ENCODE results near the gene ZNF234.
"Not testable (repeated sequence)": the region's sequence is repeated elsewhere in the genome, so short reads cannot be mapped to it uniquely, and the experiment has no call there.

ZNF234 gene

DNA sequence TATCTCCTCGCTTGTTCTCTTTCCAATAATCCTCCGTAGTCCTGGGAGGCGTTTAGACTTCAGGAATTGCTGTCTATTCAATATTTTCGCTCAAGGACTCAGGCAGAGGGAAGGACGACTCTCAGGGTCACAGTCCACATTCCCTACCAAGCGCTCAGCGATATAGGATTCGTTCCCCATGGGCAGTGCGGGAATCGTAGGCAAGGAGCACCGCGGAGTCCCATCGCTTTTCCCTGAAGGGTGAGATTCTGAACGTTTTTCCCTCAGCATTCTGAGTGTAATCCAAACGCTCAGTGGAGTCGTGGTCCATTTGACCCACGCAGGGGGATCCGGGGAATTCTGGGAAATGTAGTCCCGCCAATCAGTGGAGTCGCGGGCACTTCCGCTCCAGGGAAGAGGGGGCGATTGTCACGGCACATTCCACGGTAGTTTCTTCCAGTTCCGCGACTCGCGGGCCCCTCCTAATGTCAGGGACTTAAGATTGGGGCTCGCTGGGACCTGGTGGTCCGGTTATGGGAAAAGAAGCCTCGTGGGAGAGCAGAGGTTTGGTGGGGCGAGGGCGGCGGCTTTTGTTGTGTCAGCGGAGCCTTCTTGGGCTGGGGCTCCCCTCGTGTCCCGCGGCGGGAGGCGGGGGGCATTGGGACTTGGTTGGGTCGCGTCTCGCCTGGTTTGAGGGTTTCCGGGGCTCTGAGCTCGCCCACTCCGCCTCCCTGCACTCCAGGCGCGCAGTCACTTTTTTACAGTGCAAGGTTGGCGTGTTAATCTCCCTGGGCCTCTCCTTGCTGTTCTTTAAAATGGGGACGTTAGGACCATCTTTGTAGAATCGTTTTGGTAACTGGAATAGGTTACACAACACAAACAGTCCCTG is at the start of gene ZNF234:
ZNF234 (plus strand) TSS at position 364 of the 868 bp plus-strand sequence. CDS start 3,079 bp downstream, outside the sequence.
- peak; percentile 70 to 82 for DNase-seq

DNA sequence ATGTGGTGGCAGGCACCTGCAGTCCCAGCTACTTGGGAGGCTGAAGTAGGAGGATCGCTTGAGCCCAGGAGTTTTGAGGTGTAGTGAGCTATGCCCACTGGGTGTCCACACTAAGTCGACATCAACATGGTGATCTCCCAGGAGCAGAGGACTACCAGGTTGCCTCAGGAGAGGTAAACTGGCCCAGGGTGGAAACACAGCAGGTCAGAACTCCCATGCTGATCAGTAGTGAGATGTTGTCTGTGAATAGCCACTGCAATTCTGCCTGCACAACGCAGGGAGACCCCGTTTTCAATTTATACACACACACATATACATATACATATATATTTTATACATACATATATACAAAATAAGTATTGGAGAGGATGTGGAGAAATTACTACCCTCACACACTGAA is 49.2 kb upstream of the ZNF234 start:
- DNase-seq, result no peak

DNA sequence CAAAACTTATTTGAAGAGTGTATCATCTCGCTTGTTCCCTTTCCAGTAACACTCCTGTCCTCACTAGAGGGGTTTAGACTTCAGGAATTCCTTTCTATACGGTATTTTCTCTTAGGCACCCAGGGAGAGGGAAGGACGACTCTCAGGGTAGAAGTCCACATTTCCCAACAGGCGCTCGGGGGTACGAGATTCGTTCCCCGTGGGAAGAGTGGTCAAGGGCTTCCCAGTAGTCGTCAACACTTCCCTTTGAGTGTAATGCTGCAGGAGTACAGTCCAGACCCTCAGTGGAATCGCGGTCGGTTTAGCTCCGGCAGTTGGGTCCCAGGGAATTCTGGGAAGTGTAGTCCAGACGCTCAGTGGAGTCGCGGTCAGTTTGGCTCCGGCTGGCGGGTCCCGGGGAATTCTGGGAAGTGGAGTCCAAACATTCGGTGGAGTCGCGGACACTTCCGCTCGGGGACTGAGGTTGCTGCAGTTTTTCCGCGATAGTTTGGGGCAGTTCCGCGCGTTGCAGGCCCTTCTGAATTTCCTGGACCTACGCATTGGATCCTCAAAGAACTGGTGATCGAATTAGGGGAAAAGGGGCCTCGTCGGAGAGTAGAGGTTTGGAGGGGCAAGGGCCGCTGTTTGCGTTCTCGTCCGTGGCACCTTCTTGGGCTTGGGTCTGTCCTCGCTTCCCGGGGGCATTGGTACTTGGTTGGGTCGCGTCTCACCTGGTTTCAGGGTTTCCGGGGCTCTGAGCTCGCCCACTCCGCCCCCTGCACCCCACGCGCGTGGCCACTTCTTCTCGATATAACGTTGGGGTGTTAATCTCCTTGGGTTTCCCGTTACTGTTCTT is 47.2 kb upstream of the ZNF234 start, which contains the start of gene ZNF224:
ZNF224 (plus strand) TSS at position 431 of the 835 bp plus-strand sequence. CDS start 3,513 bp downstream, outside the sequence.
- peak; percentile 86 to 90 for DNase-seq

DNA sequence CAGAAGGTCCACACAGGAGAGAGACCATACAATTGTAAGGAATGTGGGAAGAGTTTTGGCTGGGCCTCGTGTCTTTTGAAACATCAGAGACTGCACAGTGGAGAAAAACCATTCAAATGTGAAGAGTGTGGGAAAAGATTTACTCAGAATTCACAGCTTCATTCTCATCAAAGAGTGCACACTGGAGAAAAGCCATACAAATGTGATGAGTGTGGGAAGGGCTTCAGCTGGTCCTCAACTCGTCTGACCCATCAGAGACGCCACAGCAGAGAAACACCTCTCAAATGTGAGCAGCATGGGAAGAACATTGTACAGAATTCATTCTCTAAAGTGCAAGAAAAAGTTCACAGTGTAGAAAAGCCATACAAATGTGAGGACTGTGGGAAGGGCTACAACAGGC is 33.6 kb upstream of the ZNF234 start:
- DNase-seq, result no peak

DNA sequence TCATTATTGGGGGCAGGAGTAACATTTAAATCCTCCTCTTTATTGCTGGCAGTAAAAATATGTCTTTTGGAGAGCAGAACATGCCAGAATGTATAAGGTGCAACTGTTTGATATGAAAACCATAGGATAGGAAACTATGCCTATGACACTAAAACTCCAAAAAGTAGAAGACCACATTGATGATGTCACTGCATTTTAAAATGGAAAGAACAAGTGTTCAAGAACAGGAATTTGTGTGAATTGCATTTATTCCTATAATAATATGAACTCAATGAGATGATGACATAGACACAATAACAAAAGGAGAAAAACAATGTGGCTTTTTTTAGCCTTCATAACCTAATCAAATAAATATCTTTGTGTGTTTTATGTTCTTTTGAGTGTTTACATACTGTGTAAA is 31.9 kb upstream of the ZNF234 start:
- no peak for DNase-seq

DNA sequence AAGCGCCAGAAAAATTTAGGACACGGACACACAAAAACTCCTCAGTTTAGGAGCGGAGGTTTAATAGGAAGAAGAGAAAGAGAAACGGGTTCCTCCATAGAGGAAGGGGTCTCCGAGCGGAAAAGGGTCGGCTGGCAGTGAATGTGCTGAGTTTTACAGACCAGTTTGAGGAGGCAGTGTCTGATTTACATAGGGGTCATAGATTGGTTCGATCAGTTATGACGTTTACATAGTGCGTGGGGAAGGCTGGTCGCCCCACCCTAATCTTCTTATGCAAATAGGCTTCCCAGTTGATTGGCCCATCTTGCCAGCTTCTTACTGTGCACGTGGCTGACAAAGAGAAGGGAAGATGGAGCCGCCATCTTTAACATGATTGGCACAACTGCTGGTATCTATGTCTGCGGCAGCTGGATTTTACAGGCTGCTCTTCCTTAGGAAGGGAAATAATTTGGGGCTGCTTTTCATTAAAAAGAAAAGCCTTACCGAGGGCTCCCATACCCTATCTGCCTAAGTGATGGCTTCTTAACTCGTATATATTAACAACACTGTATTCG is 29.4 kb upstream of the ZNF234 start:
- no peak for DNase-seq

DNA sequence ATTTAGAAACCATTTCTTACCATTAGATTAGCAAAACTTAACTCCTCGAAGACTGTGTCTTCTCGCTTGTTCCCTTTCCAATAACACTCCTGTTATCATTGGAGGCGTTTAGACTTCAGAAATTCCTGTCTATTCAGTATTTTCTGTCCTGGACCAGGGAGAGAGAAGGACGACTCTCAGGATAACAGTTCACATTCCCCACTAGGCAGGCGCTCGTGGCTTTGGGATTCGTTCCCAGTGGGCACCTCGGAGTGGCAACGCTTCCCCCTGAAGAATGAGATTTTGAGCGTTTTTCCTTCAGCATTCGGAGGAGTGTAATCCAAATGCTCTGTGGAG is 28.6 kb upstream of the ZNF234 start:
- DNase-seq, result no peak

DNA sequence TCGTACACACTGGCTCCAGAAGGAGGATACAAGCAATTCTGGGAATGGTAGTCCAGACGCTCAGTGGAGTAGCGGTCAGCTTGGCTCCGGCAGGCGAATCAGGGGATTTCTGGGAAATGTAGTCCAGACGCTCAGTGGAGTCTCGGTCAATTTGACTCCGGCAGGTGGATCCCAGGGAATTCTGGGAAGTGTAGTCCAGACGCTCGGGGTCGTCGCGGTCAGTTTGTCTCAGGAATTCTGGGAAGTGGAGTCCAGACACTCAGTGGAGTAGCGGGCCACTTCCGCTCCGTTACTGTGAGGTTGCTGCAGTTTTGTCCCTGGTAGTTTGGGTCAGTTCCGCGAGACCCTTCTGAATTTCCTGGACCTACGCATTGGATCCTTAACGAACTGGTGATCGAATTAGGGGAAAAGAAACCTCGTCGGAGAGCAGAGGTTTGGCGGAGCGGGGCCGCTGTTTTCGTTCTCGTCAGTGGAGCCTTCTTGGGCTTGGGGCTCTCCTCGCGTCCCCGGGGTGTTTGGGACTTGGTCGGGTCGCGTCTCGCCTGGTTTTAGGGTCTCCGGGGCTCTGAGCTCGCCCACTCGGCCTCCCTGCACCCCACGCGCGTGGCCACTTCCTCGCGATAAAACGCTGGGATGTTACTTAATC is 28.1 kb upstream of the ZNF234 start, which contains the start of gene ZNF225:
ZNF225 (plus strand) TSS at position 262 of the 646 bp plus-strand sequence. CDS start 2,429 bp downstream, outside the sequence.
- DNase-seq, result peak; percentile 92 to 95

DNA sequence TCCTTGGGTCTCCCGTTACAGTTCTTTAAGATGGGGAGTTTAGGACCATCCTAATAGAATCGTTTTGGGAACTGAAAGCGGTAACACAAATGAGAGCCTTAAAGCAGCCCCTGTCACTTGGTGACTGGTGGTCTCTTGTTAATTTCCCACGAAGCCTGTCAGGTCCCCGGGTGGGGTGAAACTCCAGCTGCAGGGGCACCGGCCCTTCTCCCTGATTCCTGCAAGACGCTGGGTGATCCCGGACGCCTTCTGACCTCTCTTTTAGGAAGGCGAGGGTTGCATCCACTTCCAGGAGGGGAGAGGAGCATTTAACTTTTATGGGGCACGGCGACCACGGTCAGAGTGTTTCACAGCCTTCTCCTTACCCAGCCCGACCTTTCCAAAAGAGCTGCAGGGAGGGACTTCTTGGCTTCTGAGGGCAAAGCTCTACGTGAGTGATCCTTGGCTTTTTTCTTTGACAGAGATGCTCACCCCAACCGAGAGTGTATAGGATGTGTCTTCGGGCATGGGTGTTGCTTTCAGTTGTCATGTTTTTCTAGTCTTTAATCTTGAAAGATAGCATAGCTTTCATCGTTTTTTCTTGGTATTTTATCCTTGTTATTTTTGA is 27.5 kb upstream of the ZNF234 start:
- DNase-seq, result no peak

DNA sequence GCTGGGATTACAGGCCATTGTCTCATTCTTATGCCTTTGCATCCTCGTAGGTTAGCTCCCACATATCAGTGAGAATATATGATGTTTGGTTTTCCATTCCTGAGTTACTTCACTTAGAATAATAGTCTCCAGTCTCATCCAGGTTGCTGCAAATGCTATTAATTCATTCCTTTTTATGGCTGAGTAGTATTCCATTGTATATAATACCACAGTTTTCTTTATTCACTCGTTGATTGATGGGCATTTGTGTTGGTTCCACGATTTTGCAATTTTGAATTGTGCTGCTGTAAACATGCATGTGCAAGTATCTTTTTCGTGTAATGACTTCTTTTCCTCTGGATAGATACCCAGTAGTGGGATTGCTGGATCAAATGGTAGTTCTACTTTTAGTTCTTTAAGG is 20.2 kb upstream of the ZNF234 start:
- DNase-seq, result not testable (repeated sequence)

DNA sequence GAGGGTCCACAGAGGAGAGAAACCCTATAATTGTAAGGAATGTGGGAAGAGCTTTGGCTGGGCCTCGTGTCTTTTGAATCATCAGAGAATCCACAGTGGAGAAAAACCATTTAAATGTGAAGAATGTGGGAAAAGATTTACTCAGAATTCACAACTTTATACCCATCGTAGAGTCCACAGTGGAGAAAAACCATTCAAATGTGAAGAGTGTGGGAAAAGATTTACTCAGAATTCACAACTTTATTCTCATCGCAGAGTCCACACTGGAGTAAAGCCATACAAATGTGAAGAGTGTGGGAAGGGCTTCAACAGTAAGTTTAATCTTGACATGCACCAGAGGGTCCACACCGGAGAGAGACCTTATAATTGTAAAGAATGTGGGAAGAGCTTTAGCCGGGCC is 9.4 kb upstream of the ZNF234 start:
- DNase-seq, result no peak

DNA sequence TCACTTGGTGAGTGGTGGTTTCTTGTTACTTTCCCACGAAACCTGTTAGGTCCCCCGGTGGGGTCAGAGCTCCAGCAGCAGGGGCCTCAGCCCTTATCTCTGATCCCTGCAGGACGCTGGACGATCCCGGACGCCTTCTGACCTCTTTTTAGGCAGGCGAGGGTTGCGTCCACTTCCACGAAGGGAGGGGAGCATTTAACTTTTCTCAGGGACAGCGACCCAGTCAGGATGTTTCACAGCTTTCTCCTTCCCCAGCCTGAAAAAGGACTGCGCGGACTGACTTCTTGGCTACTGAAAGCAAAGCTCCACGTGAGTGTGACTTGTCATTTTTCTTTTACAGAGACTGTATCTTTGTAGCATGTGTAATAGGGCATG is 692 bp downstream of the ZNF234 start:
- peak in 1 of 2 donors; percentile 4 for DNase-seq

DNA sequence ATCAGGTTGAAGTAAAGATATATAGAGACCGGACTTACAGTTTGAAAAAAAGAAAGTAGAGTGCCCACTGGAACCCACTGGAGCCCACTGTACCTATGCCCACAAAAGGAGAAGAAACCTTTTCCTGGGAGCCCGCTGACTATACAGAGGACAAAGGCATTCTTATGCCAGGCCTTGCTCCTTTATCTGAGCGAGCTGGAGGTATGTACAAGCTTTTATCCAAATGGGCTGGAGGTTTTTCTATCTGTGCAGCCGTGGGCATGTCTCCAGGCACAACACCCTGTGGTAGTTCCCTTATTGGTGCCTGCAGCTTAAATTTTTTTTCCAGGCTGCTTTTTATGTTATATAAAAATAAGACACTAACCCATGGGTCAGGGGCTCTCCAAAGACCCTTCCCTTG is 8.4 kb downstream of the ZNF234 start:
- DNase-seq, result no peak

DNA sequence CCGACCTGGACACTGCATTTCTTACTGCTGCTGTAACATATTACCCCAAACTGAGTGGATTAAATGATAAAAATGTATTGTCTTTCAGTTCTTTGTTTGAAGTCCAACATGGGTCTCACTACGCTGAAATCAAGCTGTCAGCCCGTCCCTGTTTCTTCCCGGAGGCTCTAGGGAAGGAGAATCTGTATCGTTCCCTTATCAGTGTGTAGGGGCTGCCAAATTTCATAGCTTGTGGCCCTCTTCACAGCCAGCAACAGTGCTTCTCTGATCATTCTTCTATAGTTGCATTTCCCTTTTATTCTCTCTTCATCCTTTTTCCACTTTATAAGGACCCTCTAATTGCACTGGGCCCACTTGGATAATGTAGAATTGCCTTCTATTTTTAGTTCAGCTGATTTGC is 10.1 kb downstream of the ZNF234 start:
- DNase-seq, result no peak

DNA sequence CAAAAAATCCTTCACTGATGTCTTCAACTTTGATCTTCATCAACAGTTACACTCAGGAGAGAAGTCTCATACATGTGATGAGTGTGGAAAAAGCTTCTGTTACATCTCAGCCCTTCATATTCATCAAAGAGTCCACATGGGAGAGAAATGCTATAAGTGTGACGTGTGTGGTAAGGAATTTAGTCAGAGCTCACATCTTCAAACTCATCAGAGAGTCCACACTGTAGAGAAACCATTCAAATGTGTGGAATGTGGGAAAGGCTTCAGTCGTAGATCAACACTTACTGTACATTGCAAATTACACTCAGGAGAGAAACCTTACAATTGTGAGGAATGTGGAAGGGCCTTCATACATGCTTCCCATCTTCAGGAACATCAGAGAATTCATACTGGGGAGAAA is 15.1 kb downstream of the ZNF234 start:
- no peak for DNase-seq

DNA sequence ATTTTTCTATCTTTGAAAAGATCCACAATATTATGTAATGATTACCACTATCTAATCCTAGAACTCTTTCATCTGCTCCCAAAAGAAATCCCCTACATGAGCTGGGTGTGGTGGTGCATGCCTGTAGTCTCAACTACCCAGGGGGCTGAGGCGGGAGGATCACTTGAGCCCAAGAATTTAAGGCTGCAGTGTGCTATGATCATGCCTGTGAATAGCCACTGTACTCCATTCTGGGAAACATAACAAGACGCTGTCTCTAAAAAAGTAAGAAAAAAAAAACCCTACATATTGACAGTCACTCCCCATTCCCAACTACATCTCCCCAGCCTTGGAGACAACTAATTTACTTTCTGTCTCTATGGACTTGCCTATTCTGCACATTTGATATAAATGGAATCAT is 22.4 kb downstream of the ZNF234 start:
- no peak for DNase-seq

DNA sequence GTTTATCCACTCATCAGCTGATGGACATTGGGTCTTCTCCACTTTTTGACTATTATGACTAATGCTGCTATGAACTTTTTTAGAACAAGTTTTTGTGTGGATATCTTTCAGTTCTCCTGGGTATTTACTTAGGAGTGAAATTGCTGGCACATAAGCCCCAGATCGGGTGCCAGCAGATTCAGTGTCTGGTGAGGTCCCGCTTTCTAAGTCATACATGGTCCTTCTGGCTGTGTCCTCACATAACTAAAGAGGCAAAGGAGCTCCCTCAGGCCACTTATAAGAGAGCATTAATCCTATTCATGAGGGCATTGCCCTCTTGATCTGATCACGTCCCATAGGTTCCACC is 22.9 kb downstream of the ZNF234 start:
- DNase-seq, result no peak

DNA sequence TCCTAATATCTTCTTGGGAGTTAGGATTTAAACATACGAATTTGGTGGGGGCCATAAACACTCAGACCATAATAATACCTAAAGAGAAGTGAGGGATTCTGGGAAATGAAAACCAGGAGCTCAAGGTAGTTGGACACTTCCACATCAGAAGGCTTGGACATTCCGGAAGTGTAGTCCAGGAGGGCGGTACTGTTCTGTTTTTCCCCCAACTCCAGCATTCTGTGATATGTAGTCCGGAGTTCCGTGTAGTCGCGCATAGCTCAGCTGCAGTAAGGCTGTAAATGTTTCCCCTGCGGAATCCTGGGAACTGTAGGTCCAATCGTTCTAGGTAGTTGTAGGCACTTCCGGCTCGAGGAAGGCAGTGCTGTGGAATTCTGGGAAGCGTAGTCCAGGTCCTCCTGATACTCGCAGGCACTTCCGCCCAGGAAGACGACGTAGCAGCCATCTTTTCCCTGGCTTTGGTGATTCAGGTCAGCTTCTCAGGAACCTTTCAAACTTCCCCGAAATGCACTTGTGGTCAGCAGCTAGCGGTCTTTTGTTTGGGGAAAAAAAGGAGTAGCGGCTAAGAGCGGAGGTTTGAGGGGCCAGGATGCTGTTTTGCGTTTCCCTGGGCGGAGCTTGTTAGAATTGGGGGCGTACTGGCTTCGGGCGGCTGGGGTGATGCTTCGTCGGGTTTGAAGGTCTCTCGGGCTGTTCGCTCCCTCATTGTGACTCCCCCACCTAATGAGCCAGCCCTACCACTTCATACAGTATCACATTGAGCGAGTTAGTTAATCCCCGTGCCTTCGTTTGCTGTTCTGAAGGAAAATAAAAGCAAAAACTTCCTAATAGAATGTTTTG is 23.5 kb downstream of the ZNF234 start, which contains the start of gene ZNF226:
ZNF226 (plus strand) TSS at position 428 of the 840 bp plus-strand sequence. CDS start 4,981 bp downstream, outside the sequence.
- DNase-seq, result peak; percentile 88 to 90

DNA sequence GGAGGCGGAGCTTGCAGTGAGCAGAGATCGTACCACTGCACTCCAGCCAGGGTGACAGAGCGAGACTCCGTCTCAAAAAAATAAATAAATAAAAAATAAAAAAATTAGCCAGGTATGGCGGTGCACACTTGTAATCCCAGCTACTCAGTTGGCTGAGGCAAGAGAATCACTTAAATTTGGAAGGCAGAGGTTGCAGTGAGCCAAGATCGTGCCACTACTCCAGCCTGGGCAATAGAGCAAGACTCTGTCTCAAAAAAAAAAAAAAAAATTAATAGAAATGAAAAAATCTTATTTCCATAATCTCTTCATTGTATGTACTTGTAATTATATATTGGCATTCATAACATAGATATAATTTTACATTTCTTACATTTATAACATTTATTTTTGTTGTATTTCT is 29.3 kb downstream of the ZNF234 start:
- not testable (repeated sequence) for DNase-seq

DNA sequence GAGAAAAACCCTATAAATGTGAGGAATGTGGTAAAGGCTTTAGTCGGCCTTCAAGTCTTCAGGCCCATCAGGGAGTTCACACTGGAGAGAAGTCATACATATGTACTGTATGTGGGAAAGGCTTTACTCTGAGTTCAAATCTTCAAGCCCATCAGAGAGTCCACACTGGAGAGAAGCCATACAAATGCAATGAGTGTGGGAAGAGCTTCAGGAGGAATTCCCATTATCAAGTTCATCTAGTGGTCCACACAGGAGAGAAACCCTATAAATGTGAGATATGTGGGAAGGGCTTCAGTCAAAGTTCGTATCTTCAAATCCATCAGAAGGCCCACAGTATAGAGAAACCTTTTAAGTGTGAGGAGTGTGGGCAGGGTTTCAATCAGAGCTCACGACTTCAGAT is 35.2 kb downstream of the ZNF234 start:
- no peak for DNase-seq

DNA sequence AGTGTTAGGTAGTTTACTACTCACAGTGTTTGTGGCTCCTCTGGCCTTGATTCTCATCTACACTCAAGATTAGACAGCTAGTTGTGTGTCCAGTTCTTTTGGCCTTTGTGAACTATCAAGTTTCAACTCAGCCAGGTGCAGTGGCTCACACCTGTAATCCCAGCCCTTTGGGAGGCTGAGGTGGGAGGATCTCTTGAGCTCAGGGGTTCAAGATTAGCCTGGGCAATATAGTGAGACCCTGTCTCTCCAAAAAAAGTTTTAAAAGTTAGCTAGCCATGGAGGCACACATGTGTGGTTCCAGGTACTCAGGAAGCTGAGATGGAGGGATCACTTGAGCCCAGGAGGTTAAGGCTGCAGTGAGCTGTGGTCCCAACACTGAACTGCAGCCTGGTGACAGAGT is 39.6 kb downstream of the ZNF234 start:
- DNase-seq, result no peak

DNA sequence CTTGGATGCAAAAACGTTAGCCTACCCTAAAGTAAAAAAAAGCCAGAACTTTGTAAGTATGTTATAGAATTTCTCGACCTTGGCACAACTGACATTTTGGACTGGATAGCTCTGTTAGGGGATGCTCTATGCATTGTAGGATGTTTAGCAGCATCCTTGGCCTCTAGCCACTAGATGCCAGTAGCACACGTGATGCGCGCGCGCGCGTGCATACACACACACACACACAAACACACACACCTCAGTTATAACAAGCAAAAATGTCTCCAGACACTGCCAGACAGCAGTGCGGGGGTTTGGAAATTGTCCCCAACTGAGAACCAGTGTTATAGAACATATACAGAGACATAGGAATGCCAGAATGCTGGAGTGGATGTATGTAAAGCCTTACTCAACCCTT is 40.8 kb downstream of the ZNF234 start:
- DNase-seq, result no peak

Data from CD4-positive, alpha-beta T cell treated with Interferon alpha-2 for 1 hour (primary cell).